NCI-H1436 (cell line): ENCODE measurements around the gene ZNF121.

Source experiments
- DNase-seq: peaks from one replicate; lab custom pipeline; 2025; lab: John Stamatoyannopoulos, UW

The ZNF121 gene

DNA sequence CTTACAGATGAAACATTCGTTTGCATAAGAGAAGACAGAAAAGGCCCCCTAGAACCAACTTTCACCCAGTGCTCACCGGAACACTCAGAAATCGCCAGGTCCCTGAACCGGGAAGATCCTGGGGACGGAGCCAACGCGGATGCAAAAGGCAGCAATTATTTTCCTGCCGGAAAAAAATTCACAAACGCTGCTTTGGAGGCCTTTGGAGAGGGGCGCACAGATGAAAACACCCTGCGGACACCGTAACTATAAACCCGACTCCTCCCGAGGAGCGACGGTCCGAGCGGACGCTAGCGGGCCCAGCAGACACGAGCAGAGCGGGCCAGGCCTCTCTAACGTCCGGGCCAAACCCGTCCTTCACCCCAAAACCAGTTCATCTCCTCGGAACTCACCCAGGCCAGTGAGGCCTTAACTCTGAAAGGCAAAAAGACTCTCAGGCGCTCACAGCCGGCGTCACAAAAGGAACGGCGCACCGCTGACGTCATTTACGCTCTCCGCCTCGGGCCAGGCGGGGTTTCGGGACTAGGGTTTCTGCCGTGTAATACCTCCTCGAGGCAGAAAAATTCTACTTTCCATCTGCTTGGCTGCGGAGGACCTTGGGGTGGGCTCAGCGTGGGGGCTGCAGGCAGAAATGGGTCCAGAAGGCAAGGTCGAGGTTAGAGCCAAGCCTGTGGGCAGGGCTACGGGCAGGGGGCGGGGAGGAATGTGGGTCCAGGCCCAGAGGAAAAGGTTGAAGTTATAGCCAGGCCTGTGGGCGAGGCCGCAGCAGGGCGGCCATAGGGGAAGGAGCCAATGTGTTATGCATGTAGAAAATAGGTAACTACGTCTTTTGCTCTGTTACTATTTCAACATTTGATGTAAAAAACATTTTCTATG lies 45.9 kb downstream of the ZNF121 start, which contains the start of gene ZNF426:
Gene ZNF426, minus strand, starts transcription at position 463 of the 876 bp plus-strand sequence. CDS start 2,413 bp downstream, outside the sequence.
- DNase-seq, result peak; percentile 47

GRCh38 chr19:9535934-9536333 lies 48.4 kb downstream of the ZNF121 start:
- no peak for DNase-seq

DNA sequence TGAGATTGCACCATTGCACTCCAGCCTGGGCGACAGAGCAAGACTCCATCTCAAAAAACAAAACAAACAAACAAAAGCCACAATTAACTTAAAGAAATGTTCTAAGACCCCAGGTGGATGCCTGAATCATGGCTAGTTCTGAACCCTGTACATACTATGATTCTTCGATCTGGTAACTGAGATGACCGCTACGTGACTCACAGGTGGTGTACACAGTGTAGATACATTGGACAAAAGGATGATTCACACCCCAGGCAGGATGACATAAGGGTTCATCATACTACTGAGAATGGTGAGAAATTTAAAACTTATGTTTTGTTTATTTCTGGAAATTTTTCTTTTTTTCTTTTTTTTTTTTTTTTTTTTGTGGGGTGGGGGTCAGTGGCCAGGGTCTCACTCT lies 52.4 kb downstream of the ZNF121 start:
- DNase-seq, result no peak

- DNase-seq, result no peak
These were observed 55.5 kb downstream of the ZNF121 start for GRCh38 chr19:9528757-9529336.

- no peak for DNase-seq
These were observed 60.3 kb downstream of the ZNF121 start for GRCh38 chr19:9523885-9524474.
